Measurements from ENCODE around the gene TCHP.
"Not testable (repeated sequence)": the region's sequence is repeated elsewhere in the genome, so short reads cannot be mapped to it uniquely, and the experiment has no call there.

TCHP gene

DNA sequence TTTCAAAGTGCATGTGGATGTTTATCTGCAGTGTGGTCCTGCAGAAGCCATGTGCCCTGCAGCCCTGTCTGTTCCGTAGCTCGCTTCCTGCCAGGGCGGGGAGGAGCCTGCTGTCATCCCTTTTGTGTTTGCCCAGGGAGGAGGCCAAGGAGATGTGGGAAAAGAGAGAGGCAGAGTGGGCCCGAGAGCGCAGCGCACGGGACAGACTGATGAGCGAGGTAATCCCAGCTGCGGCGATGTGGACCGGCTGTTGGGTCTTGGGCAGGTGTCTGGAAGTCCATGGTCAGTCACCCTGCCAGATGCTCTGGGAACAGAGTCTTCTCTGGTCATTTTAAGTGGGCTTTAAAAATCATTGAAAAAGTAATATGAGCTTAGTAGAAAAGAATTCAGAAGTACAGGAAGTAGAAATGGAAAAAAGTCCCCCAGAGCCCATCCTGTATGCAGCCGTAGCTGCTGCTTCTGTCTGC lies 12.8 kb downstream of the TCHP start:
- DNase-seq, result no peak

DNA sequence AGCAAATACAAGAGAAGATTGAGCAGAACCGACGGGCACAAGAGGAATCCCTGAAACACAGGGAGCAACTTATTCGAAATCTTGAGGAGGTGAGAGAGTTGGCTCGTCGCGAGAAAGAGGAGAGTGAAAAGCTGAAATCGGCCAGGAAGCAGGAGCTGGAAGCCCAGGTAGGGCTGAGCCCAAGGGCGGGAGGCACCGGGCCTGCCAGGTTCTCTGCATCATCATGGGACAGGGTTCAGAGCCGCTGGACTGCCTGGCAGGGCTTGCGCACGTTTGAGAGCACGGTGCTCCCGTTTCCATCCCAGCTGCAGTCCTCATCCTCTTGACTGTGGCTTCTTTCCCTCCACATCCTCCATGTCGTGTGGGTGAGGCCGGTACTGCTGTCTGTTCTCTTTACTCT lies 14.4 kb downstream of the TCHP start:
- DNase-seq, result no peak

DNA sequence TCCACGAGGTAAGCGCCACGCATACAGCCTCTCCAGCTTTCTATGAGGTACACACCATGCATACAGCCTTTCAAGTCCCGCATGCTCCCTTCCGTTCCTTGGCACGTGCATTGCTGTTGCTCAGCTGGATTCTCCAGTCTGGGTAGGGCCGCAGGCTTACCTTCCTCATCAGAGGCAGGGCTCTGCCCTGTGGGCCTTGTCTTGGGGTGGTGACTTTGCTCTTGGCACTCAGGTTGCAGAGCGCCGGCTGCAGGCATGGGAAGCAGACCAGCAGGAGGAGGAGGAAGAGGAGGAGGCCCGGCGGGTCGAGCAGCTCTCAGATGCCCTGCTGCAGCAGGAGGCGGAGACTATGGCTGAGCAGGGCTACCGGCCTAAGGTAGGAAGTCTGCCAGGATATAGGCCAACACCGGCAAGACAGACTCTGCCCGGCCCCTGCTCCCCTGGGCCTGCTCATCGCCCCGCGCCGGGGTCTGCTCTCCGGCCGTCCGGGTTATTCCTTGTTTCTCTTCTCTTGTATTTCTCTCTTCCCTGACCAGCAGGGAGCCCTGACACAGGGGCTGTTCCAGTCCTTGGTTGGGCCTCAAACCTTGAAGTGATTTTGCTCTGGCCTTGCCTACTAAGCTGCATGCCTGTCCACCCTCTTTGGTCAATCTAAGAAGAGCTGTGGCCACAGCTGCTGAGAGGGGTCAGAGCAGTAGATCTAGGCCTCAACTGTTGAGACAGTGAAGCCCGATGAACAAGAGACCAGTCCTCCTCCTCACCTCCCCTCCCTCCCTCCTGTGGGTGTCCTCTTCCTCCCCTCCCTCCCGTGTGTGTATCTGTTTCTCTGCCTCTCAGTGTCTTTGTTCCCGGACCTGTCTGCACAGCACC lies 15.3 kb downstream of the TCHP start:
- DNase-seq, result no peak

DNA sequence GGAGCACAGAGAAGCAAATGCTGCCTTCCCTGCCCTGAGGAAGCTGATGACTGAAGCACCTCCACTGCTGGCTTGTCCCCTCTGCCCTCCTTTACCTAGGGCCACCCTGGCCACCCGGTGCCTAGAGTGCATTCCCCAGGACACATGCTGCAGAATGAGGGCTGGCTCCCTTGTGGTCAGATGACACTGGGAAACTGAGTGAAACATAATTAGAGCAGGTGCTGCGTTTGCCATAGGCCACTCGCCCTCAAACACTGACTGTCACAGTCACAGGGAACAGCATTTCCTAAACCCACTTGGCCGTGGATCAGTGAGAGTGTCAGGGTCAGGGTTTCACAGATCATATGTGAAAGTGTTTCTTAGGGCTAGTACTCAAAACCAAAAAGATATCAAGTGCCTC lies 16.0 kb downstream of the TCHP start:
- DNase-seq, result no peak

DNA sequence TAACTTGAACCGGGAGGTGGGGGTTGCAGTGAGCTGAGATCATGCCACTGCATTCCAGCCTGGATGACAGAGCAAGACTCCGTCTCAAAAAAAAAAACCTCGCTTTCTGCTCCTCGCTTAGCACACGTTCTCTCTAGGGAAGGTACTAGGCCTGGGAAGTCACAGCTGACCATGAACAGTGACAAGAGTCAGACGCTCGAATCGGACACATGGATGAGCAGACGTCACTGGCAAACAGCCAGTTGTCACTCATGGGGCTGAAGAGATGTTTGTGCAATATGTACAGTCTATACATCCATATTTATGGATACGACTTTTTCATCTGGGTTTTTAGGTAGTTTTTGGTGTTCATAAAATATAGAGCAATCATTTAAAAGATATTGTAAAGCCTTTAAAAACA lies 19.4 kb downstream of the TCHP start:
- DNase-seq, result no peak

DNA sequence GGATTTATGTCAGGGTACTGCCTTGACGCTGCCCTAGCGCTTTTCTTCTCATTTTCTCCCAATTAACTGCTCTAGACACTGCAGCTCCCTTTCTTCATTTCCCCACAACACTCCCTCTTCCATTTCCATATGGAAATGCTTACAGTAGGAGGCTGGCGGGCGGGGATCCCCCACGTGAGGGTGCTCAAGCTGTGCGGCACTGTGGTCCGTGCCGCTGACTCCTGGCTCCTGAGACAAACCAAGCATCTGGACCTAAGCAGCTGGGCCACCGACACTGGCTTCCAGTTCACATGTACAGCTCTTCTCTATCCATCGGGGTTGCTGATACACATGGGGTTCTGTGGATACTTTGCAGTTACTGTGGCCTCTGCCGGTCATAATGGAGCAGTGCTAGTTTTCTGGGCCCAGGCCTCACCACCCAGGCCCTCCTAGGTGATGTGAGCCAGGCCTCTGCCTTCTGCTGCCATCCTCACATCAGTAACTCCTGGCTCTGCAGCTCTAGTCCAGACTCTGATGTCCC lies 20.2 kb downstream of the TCHP start:
- DNase-seq, result no peak

DNA sequence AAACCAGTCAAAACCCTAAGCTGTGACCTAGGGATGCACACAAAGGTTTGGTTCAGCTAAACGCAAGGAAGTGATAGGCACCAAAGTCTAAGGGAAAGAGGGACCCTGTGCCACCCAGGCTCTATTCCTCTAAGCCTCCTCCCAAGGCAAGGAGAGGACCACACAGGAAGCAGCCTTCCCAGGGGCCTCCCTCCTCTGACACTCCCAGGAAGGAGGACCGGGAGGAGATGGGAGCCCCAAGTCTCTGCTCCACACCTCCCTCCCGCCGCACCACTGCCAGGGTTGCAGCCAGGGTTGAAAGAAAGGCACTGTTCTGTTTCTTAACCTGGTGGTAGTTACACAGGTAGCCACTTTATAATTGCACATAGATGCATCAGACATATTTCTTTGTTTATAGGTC lies 21.9 kb downstream of the TCHP start:
- DNase-seq, result no peak

DNA sequence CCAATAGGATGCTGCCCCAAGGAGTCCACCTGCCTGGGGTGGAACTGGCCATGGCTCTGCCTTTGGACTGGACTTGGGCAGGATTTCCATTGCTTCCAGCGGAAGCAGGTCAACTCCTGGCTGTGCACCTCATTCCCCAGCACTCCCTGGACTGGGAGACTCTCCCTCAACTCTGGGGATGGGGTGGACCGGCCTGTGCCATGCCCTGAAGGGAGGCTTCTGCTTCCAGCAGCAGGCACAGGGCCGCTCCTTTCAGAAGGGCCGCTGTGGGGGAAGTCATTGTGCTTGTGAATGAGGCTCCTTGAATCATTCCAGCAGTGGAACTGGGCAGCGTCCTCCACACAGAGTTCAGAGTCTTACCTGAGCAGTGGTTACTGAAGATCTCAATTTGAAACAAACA lies 23.0 kb downstream of the TCHP start:
- no peak for DNase-seq

DNA sequence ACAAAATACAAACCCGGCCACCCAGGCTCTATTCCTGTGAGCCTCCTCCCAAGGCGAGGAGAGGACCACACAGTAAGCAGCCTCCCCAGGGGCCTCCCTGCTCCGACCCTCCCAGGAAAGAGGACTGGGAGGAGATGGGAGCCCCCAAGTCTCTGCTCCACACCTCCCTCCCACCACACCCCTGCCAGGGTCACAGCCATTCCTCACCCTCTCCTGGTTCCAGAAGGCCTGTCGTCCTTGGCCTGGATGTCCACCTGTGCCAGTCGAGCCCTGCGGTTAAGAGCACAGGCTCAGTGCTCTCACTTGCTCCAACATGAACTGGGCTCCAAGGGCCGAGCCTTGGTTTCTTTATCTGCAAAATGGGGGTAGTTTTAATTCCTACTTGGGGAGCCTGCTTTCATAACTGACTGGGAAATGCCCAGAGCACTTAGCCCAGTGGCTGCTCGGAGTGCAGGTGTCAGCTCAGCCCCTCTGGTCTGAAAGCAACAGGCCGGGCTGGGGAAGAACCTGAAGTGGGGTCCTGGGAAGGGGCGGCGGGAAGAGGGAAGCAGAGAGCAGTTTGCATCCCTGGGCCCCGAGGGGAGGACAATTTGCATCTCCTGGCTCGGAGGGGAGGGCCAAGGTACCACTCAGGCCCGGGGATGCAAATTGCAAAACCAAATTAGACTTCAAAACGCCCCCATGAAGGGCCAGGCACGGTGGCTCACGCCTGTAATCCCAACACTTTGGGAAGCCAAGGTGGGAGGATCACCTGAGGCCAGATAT lies 23.6 kb downstream of the TCHP start:
- DNase-seq, result no peak

DNA sequence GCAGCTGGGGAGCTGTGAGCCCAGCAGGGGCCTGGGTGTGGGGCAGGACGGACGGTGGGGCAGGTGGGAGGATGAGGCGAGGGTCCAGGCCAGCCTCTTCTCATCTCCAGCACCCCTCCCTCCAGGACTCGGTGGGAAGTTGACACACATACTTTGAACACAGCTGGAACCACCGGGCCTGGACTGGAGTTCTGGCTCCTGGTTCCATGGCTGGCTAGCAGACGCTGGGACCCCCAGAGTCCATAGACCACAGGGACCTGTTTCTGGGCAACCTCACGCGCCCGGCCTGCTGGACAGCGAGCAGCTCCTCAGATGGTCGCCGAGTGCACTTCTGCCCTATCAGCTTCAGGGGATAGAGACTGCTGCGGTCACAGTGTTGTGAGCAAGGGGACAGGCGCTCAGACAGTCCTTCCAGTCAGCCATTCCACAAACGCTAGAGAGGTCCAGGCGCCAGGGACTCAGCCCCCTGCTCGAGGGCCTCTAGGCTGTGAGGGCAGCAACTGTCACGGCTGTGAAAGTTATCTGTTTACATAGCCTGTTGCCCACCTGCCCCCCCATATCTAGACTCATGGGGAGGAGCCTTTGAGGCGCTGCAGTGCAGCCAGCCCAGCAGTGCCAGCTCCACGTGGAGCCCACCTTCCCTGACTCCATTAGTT lies 25.2 kb downstream of the TCHP start:
- no peak for DNase-seq

DNA sequence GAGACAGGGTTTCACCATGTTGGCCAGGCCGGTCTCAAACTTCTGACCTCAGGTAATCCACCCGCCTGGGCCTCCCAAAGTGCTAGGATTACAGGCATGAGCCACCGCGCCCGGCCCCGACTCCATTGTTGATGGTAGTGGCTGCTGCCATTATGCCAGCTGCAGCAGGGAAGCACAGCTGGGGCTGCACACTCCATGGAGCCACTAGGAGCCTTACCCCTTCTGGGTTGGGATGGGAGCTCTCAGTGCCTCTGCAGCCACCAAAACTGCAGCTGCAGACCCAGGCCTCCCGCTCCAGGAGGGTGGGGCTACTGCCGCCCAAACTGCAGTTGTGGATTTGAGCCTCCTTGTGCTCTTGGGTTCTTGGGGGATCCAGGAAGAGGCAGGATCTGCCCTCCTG lies 25.9 kb downstream of the TCHP start:
- no peak for DNase-seq

DNA sequence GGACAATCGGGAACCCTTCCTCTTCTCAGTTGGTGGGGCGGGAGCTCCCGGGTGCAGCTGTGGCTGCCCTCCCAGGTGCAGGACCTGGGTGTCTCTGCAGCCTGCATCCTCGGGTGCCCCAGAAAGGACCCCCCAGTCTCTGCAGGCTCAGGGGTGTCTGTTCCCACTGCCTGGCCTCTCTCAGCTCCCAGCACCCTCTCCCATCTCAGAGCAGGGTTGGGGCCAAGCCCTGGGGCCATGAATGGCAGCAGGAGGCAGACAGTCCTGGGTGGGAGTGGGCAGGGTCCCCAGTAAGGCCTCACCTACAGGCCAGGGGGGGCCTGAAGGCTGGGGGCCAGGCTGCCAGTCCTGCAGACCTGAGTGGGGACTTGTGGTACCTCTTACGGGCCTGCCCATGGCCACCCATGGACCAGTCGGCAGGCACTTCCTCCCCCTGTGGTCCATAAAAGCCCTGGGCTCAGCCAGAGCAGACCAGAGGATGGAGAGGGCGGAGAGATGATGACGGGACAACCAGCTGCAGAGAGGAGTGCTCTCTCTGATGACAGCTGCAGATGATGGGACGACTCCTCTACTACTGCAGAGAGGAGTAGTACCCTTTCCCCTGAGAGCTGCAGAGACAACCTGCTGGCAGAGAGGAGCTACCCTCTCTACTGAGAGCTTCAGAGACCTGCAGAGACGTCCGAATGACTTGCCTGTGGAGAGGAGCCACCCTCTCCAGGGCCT lies 26.6 kb downstream of the TCHP start:
- no peak for DNase-seq

DNA sequence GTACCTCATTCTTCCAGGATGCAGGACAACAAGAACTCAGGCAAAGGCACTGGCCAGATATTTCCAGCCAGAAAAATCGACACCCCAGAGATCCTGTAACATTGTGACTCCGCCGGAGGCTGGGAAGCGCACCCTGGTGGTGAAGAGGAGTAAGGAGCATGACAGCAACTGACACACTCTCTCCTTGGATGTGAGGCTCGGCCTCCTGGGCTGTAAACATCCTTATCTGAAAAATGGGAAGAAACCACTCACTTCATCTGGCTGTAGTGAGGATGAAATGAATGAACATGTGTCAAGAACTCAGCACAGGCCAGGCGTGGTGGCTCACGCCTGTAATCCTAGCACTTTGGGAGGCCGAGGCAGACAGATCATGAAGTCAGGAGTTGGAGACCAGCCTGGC lies 27.5 kb downstream of the TCHP start:
- DNase-seq, result peak; percentile 30

DNA sequence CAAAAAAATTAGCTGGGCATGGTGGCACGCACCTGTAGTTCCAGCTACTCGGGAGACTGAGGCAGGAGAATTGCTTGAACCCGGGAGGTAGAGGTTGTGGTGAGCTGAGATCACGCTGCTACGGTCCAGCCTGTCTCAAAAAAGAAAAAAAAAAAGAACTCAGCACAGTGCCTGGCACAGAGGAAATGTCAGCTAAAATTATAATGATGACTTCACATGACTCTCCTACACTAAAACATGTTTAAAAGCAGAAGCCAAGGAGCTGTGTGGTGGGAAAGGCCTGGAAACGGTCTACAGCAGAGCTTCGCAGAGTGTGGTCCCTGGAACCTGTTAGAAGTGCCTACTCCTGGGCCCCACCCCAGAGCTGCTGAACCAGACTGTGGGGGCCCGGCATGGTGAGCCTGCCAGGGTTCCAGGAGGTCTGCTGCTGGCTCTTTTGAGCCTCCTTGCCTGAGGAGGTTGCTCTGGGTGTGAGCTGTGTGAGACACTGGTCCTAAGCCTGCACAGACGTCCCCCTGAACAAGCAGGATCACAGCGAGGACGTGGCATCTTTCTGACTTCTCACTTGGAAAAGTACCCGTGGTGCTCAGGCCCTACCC lies 28.1 kb downstream of the TCHP start:
- DNase-seq, result no peak

DNA sequence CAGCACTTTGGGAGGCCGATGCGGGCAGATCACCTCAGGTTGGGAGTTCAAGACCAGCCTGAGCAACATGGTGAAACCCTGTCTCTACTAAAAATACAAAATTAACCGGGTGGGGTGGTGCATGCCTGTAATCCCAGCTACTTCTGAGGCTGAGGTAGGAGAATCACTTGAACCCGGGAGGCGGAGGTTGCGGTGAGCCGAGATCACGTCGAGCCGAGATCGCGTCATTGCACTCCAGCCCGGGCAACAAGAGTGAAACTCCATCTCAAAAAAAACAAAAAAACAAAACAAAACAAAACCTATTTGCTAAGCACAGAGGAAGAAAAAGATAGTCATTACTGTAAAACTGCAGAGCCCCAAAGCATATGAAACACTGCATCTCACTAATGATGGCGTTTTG lies 29.3 kb downstream of the TCHP start:
- DNase-seq, result not testable (repeated sequence)

DNA sequence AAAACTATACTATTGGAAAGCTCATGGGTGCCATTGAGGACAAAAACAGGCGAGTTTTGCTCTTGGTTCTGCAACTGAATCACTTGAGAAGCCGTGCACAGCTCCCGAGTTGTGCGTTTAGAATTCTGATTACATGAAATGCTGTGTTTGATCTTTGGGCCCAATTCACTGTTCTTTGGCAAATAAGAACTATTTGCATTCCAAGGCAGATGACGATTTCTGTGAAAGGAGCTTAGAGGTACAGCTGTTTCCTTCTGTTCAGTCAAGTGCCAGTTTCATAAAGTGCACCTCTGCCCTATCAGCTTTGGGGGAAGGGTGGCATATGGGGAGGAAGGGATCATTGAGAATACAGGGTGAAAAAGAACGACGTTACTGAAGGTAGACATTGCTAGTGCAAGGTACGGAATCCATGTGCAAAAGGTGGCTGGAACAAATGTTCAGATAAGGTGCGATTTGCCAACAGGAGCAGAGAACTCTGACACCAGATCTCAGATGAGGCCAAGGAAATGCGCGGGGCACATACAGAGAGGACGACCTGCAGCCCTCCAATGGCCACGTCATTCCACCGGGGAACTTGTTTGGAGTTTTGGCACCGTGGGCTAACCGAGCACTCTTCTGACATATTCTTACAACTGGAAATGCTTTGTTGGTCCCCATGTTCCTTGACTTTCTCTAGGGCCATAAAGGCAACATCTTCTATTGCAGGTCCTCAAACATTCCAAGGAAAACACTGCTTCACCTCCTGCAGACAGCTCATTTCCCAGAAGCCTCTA lies 30.1 kb downstream of the TCHP start:
- no peak for DNase-seq

DNA sequence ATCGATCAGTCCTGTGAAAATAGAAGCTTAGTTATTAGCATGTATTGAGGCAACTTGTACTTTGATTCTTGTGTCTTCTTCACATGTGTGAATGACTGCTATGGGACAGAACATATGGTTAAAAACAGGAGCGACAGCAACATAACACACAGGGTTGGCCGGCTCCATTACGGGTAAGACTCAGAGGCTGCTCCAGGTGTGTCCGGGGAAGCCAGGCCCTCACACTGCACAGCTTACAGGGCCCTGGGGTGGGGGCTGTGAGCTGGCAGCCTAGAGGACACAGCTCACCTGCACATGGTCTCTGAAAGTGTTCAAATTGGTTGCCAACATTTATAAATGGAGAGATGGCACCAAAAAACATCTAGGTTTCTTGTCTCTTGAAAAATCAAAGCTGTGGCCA lies 31.1 kb downstream of the TCHP start:
- DNase-seq, result no peak

DNA sequence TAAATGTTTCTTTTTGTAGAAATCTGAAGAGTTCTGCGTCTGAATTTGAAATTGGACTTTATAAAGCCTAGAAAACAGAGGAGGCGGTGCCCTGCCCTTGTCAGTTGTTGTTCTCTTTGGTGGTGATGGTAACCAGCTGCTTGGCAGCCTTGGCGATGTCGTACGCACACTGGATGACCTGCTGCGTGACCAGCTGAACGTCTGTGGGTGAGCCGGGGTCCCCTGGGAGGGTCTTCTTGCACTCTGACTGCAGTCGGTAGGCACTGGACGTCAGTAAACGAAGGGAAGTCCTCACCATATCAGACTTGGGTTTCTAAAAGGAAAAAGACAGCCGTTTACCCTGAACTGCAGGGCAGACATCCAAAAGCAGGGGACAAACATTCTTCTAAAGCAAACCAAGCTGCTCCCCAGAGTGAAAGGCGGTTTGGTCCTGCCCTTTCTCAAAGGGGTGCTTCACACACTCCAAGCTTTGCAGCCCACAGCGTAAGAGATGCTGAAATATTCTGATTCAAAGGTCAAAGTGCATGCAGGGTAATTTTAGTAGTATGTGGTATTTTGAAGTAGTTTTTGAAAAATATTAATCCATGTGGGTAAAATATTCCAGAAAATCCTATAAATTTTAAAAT lies 32.9 kb downstream of the TCHP start:
- DNase-seq, result no peak

DNA sequence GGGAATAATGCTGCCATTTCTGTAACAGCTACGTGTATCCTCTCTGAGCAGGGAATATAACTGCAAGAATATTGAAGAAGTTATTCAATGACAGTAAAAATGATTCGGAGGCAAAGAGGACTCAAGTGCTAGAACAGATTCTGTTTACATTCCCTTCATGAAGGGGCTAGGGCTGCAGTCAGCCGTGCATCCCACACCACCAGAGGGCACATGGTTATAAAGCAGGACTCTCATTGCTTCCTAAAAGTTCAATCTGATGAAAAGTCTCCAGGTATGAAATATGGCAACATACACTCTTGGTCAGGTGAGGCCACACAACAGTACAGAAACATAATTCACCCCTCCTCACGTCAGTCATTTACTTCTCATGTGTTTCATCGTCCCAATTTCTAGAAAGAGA lies 34.0 kb downstream of the TCHP start:
- no peak for DNase-seq

DNA sequence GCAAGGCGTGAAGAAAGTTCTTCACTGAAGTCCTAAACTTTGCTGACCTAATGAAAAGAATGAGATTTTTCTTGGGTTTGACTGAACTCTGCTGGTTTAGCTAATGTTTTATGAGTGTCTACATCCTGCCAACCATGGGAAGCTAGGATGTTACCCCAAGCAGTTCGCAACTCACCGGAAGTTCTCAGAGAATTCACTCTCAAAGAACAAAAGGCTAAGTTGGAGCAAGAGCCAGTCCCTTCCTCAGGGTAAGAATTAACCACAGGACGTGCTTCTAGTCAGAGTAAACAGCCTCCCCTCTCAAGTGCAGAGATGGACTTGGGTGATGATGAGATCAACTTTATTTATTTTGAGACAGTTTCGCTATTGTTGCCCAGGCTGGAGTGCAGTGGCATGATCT lies 37.3 kb downstream of the TCHP start:
- no peak for DNase-seq

DNA sequence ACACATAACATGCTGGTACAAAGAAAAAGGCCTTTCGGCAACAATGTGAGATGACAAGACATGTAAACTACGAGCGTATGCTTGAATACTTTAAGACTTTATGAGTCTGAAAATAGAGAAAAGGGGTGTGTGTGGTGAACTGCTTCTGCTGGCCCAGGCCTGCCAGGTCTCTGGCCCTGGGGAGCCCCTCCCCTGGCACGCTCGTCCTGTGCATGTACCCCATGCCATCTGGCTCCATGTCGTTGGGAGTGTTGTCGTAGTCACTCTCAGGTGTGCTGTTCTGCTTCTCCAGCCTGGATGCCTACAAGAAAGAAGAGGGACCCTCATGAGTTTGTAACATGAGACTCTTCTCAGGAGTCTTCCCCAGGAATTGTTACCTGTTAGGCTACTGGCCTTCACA lies 38.9 kb downstream of the TCHP start:
- no peak for DNase-seq
